ENCODE data around the gene AFG1L.
A peak's percentile ranks its signal among the peaks of the same experiment; 100 is the strongest.
"Not testable (repeated sequence)": the region's sequence is repeated elsewhere in the genome, so short reads cannot be mapped to it uniquely, and the experiment has no call there.

The AFG1L gene

GRCh38 chr6:108518714-108519576 is 224.1 kb downstream of the AFG1L start:
- no peak for DNase-seq (ENCODE audit: low read depth in 2 of 2)

DNA sequence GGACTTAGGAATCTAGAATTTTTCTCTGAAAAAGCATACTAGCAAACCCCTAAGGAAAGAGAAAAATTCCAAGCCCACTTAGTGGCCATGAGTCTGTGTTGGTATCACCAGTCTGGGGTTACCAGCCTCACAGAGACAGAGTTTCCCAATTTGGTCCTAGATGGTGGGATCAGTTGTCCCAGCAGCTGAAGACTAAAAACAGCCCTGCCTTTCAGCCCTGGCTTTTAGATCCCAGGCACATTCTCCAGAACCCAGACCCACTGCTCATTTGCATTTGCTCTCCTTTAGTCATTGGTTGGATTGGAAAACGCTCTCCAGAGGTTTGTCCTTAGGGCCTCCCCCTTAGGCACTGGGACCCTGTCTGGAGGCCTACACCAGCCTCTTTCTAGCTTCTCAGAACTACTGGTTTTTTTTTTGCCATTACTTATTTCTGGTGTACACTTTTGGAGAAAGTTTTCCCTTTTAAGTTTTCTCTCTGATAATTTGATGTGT is 226.8 kb downstream of the AFG1L start:
- no peak for DNase-seq (ENCODE audit: low read depth in 2 of 2)

- no peak for DNase-seq (ENCODE audit: low read depth in 2 of 2)
Measured at GRCh38 chr6:108523697-108524096, 228.8 kb downstream of the AFG1L start.

- no peak for DNase-seq (ENCODE audit: low read depth in 2 of 2)
Measured at GRCh38 chr6:108524528-108525248, 229.8 kb downstream of the AFG1L start.

DNA sequence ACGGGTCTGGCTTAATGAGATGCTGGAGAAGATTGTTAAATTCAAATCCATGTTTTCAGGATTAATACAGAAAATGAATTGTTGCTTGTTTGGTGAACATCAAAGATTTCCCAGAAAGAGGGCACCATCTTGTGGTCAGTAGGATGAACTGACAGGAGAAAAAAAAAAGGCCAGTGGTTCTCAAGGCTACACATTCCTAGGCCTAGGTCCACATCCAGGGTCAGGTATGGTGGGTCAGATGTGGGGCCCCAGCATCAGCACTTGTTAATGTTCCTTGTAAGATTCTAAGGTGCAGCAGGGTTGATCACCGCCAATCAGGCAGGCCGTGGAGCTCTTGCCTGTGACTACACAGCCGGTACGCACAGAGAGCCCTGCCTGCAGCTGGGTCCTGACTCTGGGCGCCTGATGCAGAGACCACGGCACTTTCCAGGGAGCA is 231.9 kb downstream of the AFG1L start:
- DNase-seq (ENCODE audit: low read depth in 2 of 2), result no peak

DNA sequence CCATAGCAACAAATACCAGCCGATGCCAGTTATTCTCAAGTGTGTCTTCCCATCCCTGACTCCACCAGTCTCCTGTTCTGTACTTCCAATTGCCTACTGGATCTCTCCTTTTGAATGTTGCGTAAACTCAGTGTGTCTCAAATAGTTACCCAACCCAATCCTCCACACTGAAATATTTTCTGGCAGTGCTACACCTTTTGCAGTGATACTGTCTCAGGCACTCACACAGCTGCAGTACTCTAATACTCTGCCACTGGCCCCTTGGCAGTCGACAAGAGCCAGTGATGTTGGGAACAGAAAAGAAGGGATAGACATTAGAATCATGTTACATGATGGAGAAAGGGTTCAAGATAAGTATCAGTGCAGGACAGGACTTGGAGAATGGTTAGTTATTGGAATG is 234.0 kb downstream of the AFG1L start:
- DNase-seq (ENCODE audit: low read depth in 2 of 2), result no peak

DNA sequence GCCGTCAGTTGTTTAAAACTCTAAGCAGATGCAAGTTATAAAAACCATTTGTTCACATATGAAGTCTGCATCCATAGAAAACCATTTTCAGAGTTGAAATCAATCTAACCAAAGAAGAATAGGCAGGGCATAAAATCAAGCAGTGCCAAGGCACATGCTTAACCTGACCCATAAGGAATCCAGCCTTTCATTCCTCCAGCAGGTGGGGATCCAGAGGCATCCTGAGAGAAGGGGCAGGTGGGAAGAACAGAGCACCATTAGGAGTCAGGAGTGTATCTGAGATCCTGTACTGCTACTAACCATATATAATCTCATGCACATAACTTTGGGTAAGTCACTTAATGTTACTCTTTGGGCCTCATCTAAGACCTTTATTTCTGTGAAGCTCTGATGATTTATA is 236.5 kb downstream of the AFG1L start:
- DNase-seq (ENCODE audit: low read depth in 2 of 2), result no peak

GRCh38 chr6:108535114-108535742 is 240.4 kb downstream of the AFG1L start:
- DNase-seq (ENCODE audit: low read depth in 2 of 2), result no peak

GRCh38 chr6:108535920-108536535 is 241.2 kb downstream of the AFG1L start:
- DNase-seq (ENCODE audit: low read depth in 2 of 2), result not testable (repeated sequence)

DNA sequence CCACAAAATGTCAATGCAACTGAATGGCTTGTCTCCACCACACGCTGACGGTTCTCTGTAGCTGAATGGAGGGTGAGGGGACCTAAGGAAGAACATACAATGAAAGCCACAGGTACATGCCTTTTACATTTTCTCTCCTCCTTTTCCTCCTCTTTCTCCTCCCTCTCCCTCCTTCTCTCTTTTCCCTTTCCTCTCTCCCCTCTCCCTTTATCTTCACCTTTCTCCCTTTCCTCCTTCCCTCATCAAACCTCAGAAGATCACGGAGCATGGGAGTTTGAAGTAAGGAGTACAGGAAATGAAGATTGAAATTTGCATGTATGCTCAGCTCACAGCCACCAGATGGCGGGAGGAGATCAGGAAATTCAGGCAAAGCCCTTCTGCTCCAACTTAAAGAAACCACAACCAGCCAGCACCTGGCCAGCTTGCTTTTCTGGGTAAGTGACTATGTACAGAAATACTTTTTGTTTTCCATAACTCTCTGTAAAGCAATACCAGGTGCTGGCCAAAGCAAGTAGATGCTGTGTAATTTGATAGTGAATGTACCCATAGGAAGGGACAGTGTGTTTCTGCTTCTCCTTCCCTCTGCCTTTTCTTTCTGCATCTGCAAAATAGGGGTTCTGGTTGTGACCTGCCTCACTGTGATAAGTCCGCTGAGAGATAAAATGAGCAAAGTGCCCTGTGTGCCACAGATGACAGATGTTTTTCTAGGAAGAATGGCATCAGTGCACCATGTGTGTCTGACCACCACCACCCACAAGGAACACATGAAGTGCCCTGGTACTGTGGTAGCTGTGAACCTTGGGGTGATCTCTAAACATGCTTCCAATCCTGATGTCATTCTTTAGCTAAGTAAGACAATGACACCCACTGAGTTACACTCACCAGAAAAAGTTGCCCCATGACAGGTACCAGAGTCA is 247.2 kb downstream of the AFG1L start:
- DNase-seq (ENCODE audit: low read depth in 2 of 2), result peak in 1 of 2 donors; percentile 34

GRCh38 chr6:108543175-108543940 is 248.5 kb downstream of the AFG1L start:
- DNase-seq (ENCODE audit: low read depth in 2 of 2), result no peak

DNA sequence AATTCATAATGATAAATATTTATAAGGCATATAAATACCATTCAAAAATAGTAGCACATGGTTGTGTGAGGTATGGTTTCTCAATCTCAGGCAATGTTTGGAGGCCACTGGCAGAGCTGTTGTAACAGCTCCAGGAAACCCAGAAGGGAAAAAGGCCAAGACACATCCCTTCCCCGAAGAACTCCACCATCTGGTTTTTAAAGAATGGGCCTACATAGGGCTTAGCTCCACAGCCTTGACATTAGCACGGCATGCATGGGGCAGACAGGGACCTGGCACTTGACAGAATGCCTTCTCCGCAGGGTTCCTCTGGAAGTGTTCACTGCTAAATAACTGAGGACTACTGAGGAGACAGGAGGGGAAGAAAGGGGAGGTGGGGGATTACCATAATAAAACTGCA is 249.8 kb downstream of the AFG1L start:
- no peak for DNase-seq (ENCODE audit: low read depth in 2 of 2)

GRCh38 chr6:108546079-108547049 is 251.5 kb downstream of the AFG1L start:
- DNase-seq (ENCODE audit: low read depth in 2 of 2), result no peak

GRCh38 chr6:108549241-108549640 is 254.4 kb downstream of the AFG1L start:
- DNase-seq (ENCODE audit: low read depth in 2 of 2), result no peak

- DNase-seq (ENCODE audit: low read depth in 2 of 2), result no peak
Measured at GRCh38 chr6:108549741-108550140, 254.9 kb downstream of the AFG1L start.

DNA sequence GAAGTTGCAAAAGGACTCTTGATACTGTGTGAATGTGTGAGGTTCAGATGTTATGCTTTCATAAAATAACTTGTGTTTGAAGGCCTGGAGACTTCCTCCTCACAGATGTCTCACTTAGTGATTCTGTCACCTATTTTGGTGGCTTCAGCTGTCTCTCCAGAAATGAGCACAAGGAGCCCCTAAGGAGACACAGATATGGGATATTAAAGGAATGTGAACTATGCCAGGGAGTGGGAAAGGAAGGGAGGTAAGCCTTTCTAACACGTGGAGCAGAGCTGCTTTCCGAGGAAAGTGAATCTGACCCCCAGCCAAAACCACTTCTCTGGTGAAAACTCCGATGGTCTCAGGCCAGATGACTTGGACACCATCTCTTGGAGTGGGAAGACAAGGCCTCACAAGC is 255.4 kb downstream of the AFG1L start:
- DNase-seq (ENCODE audit: low read depth in 2 of 2), result no peak

DNA sequence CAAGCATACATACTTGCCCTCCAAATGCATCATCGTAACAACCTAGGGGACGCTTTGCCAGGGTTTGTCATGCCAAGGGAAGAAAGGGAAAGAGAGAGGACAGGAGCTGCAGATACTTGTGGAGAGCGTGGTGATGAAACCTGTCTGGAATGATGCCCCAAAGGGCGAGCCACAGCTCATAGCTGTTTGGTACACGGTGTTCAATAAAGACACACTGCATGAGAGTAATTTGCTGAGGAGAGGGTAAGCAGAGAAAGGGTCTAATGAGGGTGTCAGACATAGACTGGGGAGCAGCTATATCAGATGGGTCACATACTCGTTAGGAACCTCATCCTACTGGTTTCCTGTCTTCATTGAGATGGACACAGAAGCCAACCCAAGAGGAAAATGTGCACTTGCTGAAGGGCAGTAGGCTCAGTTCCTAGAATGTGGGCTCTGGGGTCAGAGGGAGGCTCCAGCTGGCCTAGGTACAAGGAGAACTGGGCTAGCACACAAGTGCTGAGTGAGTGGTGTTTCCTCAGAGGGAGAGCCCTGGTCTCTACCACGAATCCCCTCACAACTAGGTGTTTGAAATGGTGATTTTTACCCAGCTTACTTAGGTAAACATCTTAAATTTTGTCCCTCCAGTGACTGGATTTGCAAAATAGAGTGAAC is 260.7 kb downstream of the AFG1L start:
- no peak for DNase-seq (ENCODE audit: low read depth in 2 of 2)

- no peak for DNase-seq (ENCODE audit: low read depth in 2 of 2)
Measured at GRCh38 chr6:108556250-108556649, 261.4 kb downstream of the AFG1L start.
